AML-193 (cell line): ENCODE results near the gene CDH4.

Experiments
- DNase-seq, 2 experiments: peaks; one replicate each; lab custom pipeline; 2025; lab: John Stamatoyannopoulos, UW

The CDH4 gene

DNA sequence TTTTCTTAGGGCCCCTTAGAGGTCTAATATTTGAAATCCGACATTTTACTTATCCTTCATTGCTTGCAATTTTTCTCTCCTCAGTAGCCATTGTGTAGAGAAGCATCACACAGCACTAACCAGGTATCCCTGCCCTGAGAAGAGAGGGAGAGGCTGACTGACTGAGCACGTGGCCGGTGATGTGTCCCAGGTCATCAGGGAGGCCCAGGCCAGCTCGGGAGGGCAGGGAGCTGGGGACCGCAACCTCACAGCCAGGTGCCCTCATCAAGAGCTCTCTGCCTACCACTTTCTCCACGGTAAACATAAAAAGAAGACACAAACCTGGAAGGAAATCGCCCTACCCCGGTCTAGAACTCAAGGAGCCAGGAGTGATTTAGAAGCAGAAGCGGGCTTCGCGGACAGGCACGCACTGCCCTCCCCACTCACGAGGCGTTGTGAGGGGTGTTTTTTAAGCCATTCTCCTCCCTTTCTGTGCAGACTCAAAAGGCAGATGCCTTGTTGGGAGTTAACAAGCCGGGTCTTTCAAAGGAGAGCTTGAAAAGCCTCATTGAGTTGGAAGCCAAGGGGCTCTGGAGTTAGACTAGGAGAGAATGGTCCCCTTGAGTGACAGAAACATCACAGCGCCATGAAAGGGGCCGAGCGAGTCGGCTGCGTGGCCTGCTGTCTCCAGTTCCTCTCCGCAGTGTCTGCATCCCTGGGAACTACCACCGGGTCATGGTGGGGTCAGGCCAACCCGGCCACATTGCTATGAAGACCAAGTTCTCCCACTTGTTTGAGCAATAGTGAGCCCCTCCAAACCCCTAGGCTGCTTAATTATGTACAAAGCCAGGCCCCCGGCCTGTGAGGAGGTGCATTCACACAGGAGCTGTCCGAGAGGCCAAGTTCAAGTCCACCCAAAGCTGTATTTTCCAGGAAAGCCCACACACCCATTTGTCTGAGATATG is 285.4 kb downstream of the CDH4 start:
- no peak for DNase-seq

DNA sequence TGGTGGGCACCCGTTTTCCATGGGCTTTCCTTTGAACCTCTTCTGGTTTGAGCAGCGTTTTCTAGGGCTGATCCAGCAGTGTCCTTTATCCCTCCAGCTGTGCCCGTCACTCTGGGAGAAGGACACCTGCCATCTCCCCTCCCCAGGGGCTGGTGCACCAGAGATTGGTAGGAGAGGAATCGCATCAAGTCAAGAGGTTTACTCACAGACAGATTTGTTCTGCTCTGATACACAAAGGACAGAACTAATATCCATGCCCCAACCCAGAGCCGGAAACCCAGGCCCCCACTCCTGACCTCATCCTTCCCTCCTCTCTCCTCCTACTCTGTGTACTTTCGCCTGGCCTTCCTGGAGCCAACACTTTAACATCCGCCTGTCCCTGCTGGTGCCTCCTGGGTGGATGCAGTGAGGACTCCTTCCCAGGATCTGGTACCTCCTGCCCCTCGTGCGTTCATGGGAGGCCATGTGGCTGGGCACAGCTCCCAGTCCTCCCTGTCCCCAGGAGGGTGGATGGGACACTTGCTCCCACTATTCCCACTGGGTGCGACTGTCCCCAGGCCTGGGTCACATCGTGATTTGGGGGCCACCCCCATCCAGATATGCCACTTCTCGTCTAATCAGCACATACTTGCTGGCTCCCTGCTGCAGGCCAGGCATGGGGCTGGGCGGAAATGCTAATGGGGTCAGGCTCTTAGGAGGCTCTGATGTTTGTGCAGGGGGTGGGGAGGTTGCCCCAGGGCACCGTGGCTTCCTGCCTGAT is 286.3 kb downstream of the CDH4 start:
- DNase-seq: no peak

DNA sequence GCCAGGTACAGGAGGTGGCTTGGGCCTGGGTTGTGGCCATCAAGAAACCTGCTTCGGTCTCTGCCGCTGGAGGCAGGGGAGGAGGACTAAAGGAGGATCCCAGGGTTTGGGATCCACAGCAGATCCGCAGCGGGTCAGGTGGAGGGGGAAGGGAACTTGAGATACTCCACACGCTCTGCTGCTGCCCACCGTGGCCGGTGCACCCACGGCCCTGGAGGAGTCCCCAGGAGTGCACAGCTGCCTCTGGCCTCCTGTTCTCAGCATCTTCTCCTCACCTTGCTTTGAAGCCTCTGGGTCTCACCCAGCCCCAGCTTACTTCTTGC is 286.8 kb downstream of the CDH4 start:
- no peak for DNase-seq

DNA sequence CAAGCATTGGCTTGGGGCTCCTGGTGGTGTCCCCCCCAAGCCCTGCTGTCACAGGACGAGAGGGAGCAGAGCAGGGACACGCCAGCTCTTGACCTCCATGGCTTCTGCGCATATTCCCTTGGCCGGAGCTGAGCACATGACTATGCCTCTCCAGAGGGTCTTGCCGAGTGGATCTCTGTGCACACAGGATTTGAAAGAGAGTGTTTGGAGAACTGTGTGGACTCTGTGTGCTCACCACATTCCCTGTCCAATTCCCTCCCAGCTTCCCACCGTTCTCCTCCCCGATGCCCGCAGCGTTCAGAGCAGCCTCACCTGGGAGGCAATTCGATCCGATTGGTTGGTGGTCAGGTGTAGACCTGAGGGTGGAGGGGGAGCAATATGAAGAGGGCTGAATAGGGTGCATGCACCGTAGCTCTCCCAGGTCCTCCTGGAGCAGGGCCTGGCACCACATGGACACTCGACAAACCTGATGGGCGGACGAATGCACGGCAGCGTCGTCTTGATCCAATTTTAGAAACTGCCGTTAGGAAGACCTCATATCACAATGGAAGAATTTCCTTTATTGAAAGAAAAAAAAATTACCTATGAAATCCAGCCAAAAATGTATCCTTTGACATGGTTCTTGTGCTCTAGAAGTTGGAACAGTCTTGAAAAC is 287.8 kb downstream of the CDH4 start:
- DNase-seq: no peak

DNA sequence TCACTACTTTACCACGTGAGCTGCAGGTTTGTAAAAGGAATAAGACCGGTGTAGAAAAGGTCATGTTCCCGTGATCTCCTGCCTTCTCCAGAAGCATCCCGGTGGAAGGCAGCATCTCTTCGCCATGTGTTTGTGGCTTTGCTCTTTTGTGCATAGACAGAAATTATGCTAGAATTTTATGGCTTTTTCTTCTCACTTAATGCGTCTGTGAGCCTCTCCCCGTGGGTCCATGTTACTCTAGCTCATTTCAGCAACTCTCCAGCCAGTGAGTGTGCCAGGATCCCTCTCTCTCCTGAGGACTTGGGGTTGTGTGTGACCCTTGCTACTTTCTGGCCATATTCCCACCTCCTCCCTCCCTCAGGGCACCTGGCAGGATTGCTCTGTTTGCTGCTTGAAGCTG is 289.5 kb downstream of the CDH4 start:
- DNase-seq: no peak

DNA sequence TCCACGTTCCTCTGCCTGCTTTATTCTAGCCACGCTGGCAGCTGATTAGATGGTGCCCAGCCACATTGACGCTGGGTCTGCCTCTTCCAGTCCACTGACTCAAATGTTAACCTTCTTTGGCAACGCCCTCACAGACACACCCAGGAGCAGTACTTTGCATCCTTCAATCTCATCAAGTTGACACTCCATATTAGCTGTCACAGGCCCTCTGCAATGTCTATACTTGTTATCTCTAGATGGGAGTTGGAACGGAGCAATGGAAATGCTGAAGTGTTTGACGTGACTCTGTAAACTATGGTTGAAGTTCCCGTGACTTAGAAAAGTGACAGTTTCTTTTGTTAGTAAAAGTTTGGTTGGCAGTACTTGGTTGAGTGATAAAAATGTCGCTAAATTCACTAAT is 291.0 kb downstream of the CDH4 start:
- DNase-seq: no peak

DNA sequence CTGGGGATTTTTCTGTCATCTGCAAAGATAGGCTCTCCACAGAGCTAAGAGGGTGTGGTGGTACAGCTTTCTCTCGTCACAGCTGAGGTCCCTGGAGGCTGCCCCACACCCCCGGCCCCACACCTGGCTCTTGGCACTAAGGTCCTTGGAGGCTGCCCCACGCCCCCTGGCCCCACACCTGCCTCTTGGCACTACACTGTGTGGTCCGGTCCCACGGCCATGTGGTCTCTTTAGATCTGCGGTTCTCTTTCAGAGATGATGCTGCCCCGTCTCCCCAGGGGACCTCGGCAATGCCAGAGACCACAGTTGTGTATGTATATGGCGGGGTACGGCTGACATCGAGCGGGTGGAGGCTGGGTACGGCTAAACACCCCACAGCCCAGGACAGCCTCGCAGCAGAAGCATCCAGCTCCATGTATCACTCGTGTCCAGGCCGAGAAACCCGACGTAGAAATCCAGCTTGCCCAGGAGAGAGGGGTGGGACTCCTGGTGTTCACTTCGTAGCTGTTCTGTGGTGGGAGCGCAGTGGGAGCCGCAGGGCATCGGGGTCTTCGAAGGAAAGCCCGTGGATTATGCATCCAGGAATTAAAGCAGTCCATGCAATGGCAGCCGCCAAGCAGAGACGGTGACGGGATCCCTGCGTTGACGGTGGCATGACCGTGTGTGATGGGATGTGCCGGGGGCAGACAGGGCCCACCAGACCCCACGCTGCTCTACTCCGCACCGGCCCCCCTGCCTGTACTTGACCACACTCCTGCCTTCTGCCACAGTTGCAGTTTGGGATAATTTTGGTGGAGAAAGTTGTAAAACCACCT is 292.1 kb downstream of the CDH4 start:
- DNase-seq: no peak

DNA sequence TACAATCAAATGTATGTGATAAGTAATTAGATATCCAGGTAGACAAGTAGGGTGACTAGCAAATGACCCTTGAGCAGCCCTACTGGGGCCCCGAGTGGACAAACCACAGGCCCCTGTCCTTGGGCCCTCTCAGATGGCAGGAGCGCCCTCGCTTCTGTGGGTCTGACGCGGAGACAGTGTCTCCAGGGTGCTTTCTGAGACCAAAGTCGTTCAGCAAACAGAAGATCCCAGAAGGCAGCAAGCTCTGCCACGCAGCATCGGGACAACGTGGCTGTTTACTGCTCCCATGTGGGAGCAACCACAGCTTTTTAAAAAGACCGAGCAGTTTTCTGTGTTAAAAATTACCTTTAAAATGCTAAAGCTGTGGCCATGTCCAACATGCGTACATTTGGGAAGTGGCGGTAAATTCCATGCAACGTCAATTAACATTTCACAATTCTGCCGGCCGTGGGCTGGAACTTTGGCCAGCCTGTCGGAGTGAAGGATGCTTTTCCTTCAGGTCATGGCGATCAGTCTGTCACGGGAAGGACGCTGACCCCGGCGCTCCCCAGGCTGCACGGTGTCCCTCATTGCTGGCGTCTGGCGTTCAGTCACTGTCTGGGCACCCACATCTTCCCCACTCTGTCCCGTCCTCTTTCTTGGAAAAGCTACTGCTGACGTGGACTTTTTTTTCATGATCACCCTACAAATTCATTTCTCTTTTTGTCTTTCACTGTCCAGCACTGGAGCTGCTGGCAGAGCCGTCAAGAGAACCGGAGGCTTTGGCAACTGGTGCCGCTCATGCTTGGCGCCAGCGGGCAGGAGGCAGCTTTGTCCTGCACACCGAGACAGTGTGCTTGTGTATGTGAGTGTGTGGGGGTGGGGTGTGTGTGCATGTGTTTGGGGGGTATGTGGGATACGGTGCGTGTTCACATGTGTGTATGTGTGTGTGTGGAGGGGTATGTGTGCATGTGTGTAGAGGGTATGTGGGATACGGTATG is 293.1 kb downstream of the CDH4 start:
- DNase-seq: no peak

DNA sequence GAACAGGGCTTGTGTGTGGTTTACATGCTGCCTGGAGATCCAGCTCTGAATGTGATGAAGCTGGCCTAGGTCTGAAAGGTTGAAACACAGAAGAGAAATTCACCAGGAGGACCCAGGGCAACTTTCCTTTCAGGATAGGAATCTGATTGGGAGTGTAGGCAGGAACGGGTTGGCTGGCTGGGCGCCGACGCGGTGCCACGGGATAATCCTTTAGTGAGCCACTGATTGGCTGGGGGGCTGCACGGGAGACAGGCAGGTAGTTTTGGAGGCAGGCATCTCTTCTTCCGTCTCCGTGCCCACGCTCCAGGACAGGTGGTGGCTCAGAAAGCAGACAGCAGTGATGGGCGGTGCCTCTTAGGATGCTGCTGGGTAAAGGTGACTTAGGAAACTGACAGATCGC is 294.6 kb downstream of the CDH4 start:
- no peak for DNase-seq

DNA sequence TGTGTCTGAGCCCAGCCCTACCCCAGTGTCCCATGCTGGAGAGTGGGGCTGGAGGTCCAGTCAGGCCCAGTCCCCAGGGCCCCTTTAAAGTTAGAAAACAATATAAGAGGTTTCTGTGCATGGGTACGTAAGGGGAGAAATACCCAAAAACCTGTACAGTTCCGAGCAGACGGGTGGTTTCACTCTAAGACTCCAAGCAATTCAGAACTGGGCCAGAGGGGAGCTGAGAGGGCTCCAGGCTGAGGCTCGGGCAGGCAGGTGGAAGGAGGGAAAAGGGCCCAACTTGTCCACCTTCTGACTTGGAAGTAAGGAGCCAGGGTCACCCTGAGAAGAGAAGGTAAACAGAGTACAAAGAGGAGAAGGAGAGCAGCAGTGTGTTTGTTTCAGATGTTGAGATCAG is 296.0 kb downstream of the CDH4 start:
- DNase-seq: no peak

DNA sequence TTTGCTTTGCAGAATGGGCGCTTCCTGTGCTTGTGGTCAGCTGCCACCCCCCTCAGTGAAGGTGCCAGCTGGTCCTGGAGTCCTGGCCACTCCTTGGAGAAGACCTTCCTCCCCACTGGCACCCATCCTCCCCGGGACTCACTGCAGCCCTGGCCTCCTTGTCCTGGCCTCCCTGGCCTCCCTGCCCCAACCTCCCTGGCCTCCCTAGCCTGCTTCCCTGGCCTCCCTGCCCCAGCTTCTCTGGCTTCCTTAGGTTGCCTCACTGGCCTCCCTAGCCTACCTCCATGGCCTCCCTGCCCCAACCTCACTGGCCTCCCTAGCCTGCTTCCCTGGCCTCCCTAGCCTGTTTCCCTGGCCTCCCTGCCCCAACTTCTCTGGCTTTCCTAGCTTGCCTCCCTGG is 297.8 kb downstream of the CDH4 start:
- DNase-seq: no peak

DNA sequence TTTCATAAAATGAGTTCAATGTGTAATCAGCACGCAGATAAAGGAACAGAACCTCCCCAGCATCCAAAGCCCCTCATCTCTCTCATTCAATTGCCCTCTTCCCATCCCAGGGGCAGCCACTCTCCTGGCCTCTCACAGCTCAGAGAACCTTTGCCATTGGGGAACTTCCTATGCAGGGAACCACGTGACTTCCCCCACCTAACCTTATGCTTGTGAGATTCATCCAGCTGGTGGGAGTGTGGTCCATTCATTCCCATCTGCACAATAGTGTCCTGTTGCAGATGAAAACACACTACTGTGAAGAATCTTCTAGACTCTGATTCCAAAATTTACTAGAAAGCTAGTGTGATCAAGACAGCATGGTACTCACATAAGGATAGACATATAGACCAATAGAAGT is 299.3 kb downstream of the CDH4 start:
- DNase-seq: no peak

DNA sequence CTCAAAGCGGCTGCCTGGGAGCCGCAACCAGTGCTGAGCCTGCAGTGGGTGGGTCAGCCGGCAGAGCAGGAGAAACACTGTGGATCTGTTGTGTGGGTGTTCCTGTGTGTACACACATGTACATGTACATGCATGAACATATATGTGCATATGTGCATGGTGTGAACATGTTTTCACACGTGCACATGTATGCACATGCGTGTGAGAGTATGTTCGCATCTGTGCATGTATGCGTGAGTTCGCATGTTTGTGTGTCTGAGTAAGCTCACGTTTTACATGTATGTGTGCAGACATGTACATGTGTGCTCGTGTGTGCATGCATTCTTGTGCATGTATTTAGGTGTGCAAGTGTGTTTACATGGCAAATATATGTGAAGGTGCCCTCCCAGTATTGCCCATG is 302.6 kb downstream of the CDH4 start:
- DNase-seq: no peak

DNA sequence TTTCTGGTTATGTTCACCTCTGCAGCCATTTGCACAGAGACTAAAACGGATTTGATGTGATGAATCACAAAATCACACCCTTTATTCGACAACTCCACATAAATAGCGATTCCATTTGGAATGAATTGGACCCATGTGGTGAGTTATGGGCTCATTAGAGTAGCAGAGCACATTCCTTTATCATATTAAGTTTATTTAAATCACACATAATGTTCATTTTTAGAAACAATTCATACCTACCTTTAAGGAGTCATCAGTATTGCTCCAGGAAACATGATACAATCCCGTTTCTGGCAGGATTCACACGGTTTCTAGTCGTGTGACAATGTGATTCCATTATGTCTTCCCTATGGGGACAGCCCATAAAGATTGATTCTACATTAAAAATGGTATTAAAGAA is 303.5 kb downstream of the CDH4 start:
- DNase-seq: no peak

DNA sequence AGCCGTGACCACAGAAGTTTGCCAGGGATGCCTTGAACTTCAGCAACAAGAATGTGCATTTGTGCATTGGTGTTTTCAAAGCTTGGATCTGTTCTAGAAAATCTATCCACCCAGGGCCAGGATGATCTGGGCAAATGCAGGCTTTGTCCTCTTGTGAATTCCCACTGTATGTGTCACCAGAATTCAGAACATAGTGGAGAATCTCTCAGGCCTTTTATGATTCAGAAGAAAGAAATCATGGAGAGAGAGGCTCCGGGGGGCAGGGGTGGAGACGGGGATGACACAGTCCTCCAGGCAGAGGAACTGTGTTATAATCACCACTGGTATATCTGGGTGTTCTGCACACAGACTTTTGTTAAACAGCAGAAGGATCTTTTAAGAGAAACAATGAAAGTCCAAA is 304.1 kb downstream of the CDH4 start:
- DNase-seq: no peak

DNA sequence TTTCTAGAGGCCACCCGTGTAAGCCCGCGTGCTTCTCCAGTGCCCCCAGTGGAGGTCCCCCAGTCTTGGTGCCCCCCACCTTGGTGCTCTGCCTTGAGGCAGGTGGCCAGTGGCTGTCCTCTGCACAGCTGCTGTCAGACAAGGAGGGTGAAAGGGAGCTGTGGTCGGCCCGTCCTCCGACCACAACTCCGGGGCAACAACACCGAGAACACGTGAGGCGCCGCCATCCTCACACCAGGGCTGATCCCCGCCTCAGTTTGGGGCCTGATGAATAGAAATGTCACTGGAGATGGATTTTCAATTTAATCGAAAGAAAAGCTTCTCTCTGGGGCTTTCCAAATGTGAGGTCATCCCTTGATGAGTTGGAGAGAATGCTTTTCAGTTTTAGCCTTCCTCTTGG is 304.6 kb downstream of the CDH4 start:
- no peak for DNase-seq

DNA sequence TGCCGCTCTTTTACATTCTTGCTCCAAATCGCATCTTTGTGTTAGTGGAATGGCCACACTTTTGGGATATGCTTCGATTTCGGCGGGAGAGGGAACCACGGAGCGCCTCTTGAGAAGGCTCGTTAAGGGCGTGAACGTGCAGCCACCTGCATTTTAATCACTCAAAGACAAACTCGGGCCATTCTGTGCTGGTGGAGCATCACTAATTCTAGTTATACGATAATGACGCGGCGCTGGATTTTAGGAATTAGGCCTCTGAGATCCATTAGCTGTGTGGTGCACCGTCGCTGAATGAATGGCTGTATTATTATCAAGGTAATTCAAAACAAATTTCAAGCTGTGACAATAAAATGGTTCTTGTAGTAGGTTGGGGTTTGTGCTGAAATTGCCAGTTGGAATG is 305.6 kb downstream of the CDH4 start:
- DNase-seq: no peak

DNA sequence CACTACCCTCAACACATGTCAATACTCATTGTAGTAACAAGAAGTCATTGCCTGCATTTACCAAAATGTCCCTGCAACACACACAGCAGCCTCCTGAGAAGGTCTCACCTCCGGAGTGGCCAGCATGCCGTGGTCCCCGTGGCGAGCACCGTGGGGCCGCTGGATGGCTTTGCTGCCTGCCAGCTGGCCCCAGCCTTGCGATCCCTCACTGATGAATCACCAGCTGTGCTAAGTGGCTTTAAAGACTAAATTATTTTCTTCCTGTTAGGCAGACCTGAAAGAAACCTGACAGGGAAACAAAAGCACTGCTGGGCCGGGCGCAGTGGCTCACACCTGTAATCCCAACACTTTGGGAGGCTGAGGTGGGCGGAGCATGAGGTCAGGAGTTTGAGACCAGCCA is 306.7 kb downstream of the CDH4 start:
- DNase-seq: no peak

DNA sequence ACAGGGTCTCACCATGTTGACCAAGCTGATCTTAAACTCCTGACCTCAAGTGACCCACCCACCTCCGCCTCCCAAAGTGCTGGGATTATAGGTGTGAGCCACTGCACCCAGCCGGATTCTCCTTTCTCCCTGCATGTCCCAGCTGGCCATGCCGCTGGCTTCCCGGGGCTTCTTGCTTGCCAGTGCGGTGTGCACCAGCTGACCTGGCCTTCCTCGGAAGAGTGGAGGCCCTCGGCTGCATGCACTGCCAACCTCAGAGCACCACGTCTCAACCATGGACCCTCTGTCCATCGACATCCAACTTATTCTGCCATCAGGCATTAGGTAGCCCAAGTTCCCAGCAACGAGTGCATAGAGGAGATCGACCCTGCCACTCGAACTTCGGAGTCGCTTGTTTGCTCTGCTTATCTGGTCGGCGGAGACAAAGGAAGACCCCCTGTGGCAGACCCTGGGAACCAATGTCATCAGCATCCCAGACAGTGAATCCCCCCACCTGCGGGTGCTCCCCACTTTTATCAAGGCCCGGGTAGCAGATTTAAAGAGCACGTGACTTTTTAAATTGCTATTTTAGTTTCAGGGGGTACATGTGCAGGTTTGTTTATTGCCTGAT is 307.8 kb downstream of the CDH4 start:
- no peak for DNase-seq

DNA sequence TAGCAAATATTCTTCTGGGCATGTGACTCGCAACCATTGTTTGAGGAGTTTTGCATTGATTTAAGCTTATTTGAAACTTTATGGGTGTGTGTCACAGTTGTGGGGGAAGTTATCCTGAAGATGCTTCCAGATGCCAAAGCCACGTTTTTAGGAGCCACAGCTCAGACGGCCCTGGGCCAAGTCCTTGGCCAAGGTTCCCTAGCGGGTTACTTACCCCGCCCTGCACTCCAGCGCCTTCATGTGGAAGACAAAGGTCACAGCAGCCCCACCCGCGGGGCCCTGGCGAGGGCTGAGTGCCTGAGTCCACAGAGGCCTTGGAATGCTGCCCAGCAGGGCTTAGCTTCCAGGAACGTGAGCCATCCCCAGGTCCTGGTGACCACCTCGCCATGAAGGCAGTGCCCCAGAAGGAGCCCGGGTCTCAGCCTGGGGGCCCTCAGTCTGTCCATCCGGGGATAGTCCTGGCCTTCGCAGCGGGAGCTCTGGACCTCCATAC is 308.3 kb downstream of the CDH4 start:
- DNase-seq: no peak
